Activated naive CD8-positive, alpha-beta T cell treated with anti-CD3 and anti-CD28 coated beads, Interleukin-2, amount 10 ng/mL, durations not matched to agents 7 days and 5 days (primary cell): ENCODE results near the gene RBP5. TPM values are rescaled to one million over a fixed set of nuclear protein-coding genes. Genes with fewer than 3 reads are reported as not detected.

Experiments used
- ATAC-seq: fragments of 150-1000 bp; cut with Tn5 transposase; one replicate; pipeline ENCODE4 v1.10.0; 2021; ENCODE audit warnings: low read depth, moderate library complexity
- POLR2A ChIA-PET: fragments of 350-600 bp; sonication (Branson Sonifier 250); formaldehyde crosslinking; loops from one replicate; lab custom pipeline; 2021; ENCODE audit warnings: antibody characterized with exemption; lab: Charles Lee
- DNase-seq: peaks from one replicate; pipeline ENCODE4 v3.0.0; 2021
- H3K27ac Mint-ChIP-seq: one replicate; pipeline ENCODE4 v1.8.0; 2022; ENCODE audit warnings: mild to moderate bottlenecking, mixed read lengths
- H3K27me3 Mint-ChIP-seq: one replicate; pipeline ENCODE4 v1.8.0; 2022; ENCODE audit warnings: mild to moderate bottlenecking, moderate library complexity, mixed read lengths
- H3K36me3 Mint-ChIP-seq: one replicate; pipeline ENCODE4 v1.8.0; 2021; ENCODE audit warnings: mild to moderate bottlenecking, mixed read lengths
- H3K4me1 Mint-ChIP-seq: one replicate; pipeline ENCODE4 v1.8.0; 2021; ENCODE audit warnings: mixed read lengths
- H3K4me3 Mint-ChIP-seq: one replicate; pipeline ENCODE4 v1.8.0; 2022; ENCODE audit warnings: mild to moderate bottlenecking, moderate library complexity, mixed read lengths
- H3K9me3 Mint-ChIP-seq: one replicate; pipeline ENCODE4 v1.8.0; 2021; ENCODE audit warnings: mixed read lengths
- total RNA-seq, 2 experiments: library from RNA; stranded (reverse); gene quantifications; one replicate each; pipeline ENCODE4 v1.2.3, GENCODE V29; 2021

RBP5 gene
- total RNA-seq, 2 experiments from 2014 or later: 0.58 to 1.3 TPM

GRCh38 chr12:7127916-7128626, 618 bp downstream of the RBP5 start:
- POLR2A ChIA-PET: interaction anchor here (0.6 kb wide), 1 partner anchor 47 kb away, joined by 3 read pairs; no protein-coding TSS in a partner anchor
- H3K4me3 Mint-ChIP-seq: peak overlapping the region; percentile 62
- ATAC-seq: no peak
- H3K27ac Mint-ChIP-seq: no peak overlapping the region
- H3K27me3 Mint-ChIP-seq: no peaks in the 10 kb centered on the region
- H3K4me1 Mint-ChIP-seq: peaks cover 26% of the 10 kb centered on the region
- peaks cover 16% of the 10 kb centered on the region for H3K36me3 Mint-ChIP-seq
- no peak for DNase-seq
- H3K9me3 Mint-ChIP-seq: no peaks in the 10 kb centered on the region

- no peak for ATAC-seq
- POLR2A ChIA-PET: interaction anchor here (0.6 kb wide), 1 partner anchor 164 kb away, joined by 4 read pairs; no protein-coding TSS in a partner anchor
- Mint-ChIP-seq H3K36me3 (peaks cover 9% of the 10 kb centered on the region), H3K27ac (no peak overlapping the region), H3K9me3 (no peaks in the 10 kb centered on the region), H3K4me3 (no peak overlapping the region), H3K27me3 (no peaks in the 10 kb centered on the region), H3K4me1 (peaks cover 8% of the 10 kb centered on the region)
- no peak for DNase-seq
Measured at GRCh38 chr12:7125632-7126227, 3.0 kb downstream of the RBP5 start.

GRCh38 chr12:7123806-7124522, 4.7 kb downstream of the RBP5 start:
- H3K36me3 Mint-ChIP-seq: peaks cover 9% of the 10 kb centered on the region
- H3K9me3 Mint-ChIP-seq: no peaks in the 10 kb centered on the region
- DNase-seq (no peak), ATAC-seq (no peak)
- H3K27ac Mint-ChIP-seq: no peak overlapping the region
- POLR2A ChIA-PET: no interaction called here
- no peak overlapping the region for H3K4me3 Mint-ChIP-seq
- no peaks in the 10 kb centered on the region for H3K27me3 Mint-ChIP-seq
- peaks cover 6% of the 10 kb centered on the region for H3K4me1 Mint-ChIP-seq

- DNase-seq (no peak), ATAC-seq (no peak)
- H3K27ac Mint-ChIP-seq: no peak overlapping the region
- POLR2A ChIA-PET: interaction anchor here (0.8 kb wide), 1 partner anchor 16 kb away, joined by 3 read pairs; no protein-coding TSS in a partner anchor
- H3K4me1 Mint-ChIP-seq: peaks cover 7% of the 10 kb centered on the region
- H3K27me3 Mint-ChIP-seq: no peaks in the 10 kb centered on the region
- H3K9me3 Mint-ChIP-seq: no peaks in the 10 kb centered on the region
- H3K36me3 Mint-ChIP-seq: peaks cover 14% of the 10 kb centered on the region
- H3K4me3 Mint-ChIP-seq: no peak overlapping the region
Measured at GRCh38 chr12:7122811-7123769, 5.6 kb downstream of the RBP5 start.

- POLR2A ChIA-PET: no interaction called here
- Mint-ChIP-seq H3K9me3 (no peaks in the 10 kb centered on the region), H3K27me3 (no peaks in the 10 kb centered on the region), H3K4me1 (peaks cover 8% of the 10 kb centered on the region), H3K27ac (no peak overlapping the region), H3K36me3 (peaks cover 14% of the 10 kb centered on the region), H3K4me3 (no peak overlapping the region)
- ATAC-seq: no peak
- DNase-seq: no peak
Measured at GRCh38 chr12:7121324-7121723, 7.4 kb downstream of the RBP5 start.

- ATAC-seq (no peak), DNase-seq (no peak)
- Mint-ChIP-seq H3K27ac (no peak overlapping the region), H3K27me3 (no peaks in the 10 kb centered on the region), H3K36me3 (peaks cover 22% of the 10 kb centered on the region), H3K9me3 (no peaks in the 10 kb centered on the region), H3K4me1 (peaks cover 5% of the 10 kb centered on the region), H3K4me3 (no peak overlapping the region)
- POLR2A ChIA-PET: no interaction called here
Measured at GRCh38 chr12:7120166-7120565, 8.5 kb downstream of the RBP5 start.

GRCh38 chr12:7118881-7119280, 9.8 kb downstream of the RBP5 start:
- no peaks in the 10 kb centered on the region for H3K9me3 Mint-ChIP-seq
- H3K4me1 Mint-ChIP-seq: peaks cover 7% of the 10 kb centered on the region
- POLR2A ChIA-PET: no interaction called here
- no peak for ATAC-seq
- no peak overlapping the region for H3K4me3 Mint-ChIP-seq
- H3K36me3 Mint-ChIP-seq: peaks cover 24% of the 10 kb centered on the region
- H3K27me3 Mint-ChIP-seq: no peaks in the 10 kb centered on the region
- DNase-seq: no peak
- H3K27ac Mint-ChIP-seq: peak overlapping the region; percentile 31

GRCh38 chr12:7117670-7118069, 11.0 kb downstream of the RBP5 start:
- H3K36me3 Mint-ChIP-seq: peaks cover 21% of the 10 kb centered on the region
- peaks cover 12% of the 10 kb centered on the region for H3K4me1 Mint-ChIP-seq
- H3K4me3 Mint-ChIP-seq: no peak overlapping the region
- H3K27me3 Mint-ChIP-seq: no peaks in the 10 kb centered on the region
- DNase-seq (no peak), ATAC-seq (no peak)
- H3K27ac Mint-ChIP-seq: no peak overlapping the region
- no peaks in the 10 kb centered on the region for H3K9me3 Mint-ChIP-seq
- POLR2A ChIA-PET: no interaction called here

GRCh38 chr12:7116916-7117315, 11.8 kb downstream of the RBP5 start:
- Mint-ChIP-seq H3K9me3 (no peaks in the 10 kb centered on the region), H3K27me3 (no peaks in the 10 kb centered on the region), H3K4me3 (no peak overlapping the region), H3K36me3 (peaks cover 21% of the 10 kb centered on the region), H3K27ac (no peak overlapping the region), H3K4me1 (peaks cover 12% of the 10 kb centered on the region)
- DNase-seq (no peak), ATAC-seq (no peak)
- POLR2A ChIA-PET: no interaction called here

- POLR2A ChIA-PET: no interaction called here
- H3K27me3 Mint-ChIP-seq: no peaks in the 10 kb centered on the region
- H3K9me3 Mint-ChIP-seq: no peaks in the 10 kb centered on the region
- H3K36me3 Mint-ChIP-seq: peaks cover 22% of the 10 kb centered on the region
- peaks cover 14% of the 10 kb centered on the region for H3K4me1 Mint-ChIP-seq
- H3K4me3 Mint-ChIP-seq: no peak overlapping the region
- no peak for ATAC-seq
- no peak for DNase-seq
- no peak overlapping the region for H3K27ac Mint-ChIP-seq
Measured at GRCh38 chr12:7116196-7116595, 12.5 kb downstream of the RBP5 start.

GRCh38 chr12:7114851-7115250, 13.8 kb downstream of the RBP5 start:
- peaks cover 21% of the 10 kb centered on the region for H3K4me1 Mint-ChIP-seq
- H3K27ac Mint-ChIP-seq: no peak overlapping the region
- H3K9me3 Mint-ChIP-seq: no peaks in the 10 kb centered on the region
- DNase-seq: no peak
- ATAC-seq: no peak
- H3K27me3 Mint-ChIP-seq: no peaks in the 10 kb centered on the region
- peaks cover 21% of the 10 kb centered on the region for H3K36me3 Mint-ChIP-seq
- POLR2A ChIA-PET: no interaction called here
- no peak overlapping the region for H3K4me3 Mint-ChIP-seq

GRCh38 chr12:7114008-7114407, 14.7 kb downstream of the RBP5 start:
- Mint-ChIP-seq H3K4me3 (no peak overlapping the region), H3K4me1 (peaks cover 28% of the 10 kb centered on the region), H3K36me3 (peaks cover 21% of the 10 kb centered on the region), H3K27me3 (no peaks in the 10 kb centered on the region), H3K27ac (peak overlapping the region; percentile 38), H3K9me3 (no peaks in the 10 kb centered on the region)
- peak; percentile 15 for DNase-seq
- no peak for ATAC-seq
- POLR2A ChIA-PET: interaction anchor here (7.6 kb wide), 1 partner anchor 169 kb away, joined by 117 read pairs; the partner anchor contains the start of genes C12orf57 and RNU7-1
